Measurements from ENCODE around the gene C1orf21. TPM values are rescaled to one million over a fixed set of nuclear protein-coding genes. Genes with fewer than 3 reads are reported as not detected.

C1orf21 gene
- total RNA-seq, 1 donor from 2014 or later: 45.6 TPM

- DNase-seq: no peak
- intact Hi-C loops (cut with micrococcal nuclease): no loop called here
- no peak for ATAC-seq
Observed at GRCh38 chr1:184429335-184429734, 42.5 kb downstream of the C1orf21 start.

GRCh38 chr1:184433956-184434502 lies 47.2 kb downstream of the C1orf21 start:
- ATAC-seq (no peak), DNase-seq (no peak)
- intact Hi-C loops (cut with micrococcal nuclease): no loop called here

DNA sequence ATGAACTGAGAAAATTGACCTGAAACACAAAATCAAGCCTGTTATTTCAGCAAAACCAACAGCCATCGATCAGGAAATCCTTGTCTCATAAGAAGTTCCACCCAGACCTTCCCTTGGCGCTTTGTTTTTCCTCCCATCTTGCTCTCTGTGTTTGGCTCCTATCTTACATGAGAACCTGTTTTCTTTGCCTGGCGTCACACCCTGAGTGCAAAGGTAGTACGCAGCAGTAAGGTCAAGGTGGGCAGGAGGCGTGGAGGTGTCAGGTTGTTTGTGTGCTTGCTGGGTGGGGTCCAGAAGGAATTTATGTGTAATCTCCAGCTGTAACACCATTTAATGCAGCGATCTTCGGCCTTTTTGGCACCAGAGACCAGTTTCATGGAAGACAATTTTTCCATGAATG lies 50.5 kb downstream of the C1orf21 start:
- ATAC-seq (no peak), DNase-seq (no peak)
- intact Hi-C loops (cut with micrococcal nuclease): no loop called here

DNA sequence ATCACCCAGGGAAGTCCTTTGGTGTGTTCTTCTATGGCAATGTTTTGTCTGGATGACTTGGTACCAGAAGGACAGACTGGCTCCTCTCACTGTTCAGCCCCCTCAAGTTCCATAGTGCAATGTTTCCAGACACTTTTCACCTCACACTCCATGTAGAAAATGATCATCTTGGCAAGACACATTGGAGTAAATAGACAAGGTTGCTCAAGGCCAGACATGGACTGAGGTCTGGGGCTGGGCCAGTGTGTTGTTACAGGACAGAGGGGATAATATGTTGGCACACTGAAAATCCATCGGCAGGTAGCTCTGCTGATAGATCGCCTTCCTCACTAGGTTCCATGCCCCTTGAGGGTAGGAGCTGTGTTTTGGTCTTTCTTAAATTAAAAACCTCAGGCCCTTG lies 51.5 kb downstream of the C1orf21 start:
- peak; percentile 53 for ATAC-seq

GRCh38 chr1:184442260-184442659 lies 55.4 kb downstream of the C1orf21 start:
- intact Hi-C loops (cut with micrococcal nuclease): no loop called here
- no peak for DNase-seq
- ATAC-seq: no peak

More for the DNA sequence above, 51.5 kb downstream of the C1orf21 start:
- no peak for DNase-seq
- intact Hi-C loops (cut with micrococcal nuclease): no loop called here

DNA sequence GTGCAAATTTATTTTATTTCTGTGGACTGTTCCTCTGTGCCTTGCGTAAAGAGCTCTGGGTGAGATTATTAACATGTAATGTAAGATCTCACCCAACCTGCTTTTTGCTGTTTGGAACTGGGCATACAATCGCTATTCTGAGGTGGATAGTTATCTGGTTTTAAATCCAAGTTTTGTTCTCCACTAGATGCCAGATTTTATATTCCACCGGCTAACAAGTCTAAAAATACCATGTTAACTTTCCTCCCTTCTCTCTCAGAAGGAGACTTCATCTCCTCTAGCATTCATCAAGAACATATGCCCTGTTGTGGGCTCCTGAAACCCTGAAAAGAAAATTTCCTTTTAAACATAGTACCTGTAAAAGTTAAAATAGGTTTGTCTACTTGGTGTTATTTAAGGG lies 56.4 kb downstream of the C1orf21 start:
- no peak for DNase-seq
- ATAC-seq: no peak
- intact Hi-C loops (cut with micrococcal nuclease): no loop called here

- DNase-seq: no peak
- intact Hi-C loops (cut with micrococcal nuclease): no loop called here
- peak; percentile 42 for ATAC-seq
Observed at GRCh38 chr1:184443624-184444023, 56.8 kb downstream of the C1orf21 start.

GRCh38 chr1:184445997-184446396 lies 59.2 kb downstream of the C1orf21 start:
- ATAC-seq (no peak), DNase-seq (no peak)
- intact Hi-C loops (cut with micrococcal nuclease): no loop called here

DNA sequence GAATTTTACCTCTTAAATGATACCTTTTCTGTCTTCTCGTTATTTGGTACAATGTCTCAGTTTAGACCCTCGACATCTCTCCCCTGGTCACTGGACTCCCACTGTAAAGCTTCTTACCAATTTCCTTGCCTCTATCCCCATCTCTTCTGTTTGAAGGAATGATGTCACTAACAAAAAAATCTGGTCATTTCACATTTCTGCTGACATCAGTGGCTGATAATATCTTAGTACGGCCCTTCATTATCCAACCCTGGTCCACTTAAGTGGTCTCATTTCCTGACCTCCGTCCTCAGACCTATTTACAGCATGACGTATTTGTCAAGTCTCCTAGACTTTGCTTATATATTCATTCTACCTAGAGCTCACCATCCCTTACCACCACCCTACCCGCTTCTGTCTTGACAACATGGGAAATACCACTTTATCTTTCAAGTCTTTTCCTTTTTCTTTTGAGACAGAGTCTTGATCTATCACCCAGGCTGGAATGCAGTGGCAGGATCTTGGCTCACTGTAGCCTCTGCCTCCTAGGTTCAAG lies 60.9 kb downstream of the C1orf21 start:
- intact Hi-C loops (cut with micrococcal nuclease): no loop called here
- ATAC-seq (no peak), DNase-seq (no peak)

DNA sequence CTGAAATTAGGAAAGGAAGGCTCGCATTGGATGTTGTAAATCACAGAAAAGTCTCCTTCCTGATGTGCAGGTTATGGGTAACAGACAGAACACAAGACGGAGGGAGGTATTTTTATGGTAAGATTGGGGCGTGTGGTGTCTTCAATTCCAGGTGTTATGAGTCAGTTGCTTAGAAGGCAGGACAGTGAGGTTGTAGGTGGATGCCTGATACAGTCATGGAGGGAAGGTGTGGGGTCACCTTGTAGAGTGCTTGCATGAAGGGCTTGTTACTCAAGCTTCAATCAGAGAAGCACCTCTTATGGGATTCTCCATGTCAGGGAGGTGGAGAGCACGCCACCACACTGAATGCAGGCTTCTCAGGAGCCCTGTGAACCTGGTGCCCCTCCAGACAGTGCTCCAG lies 63.1 kb downstream of the C1orf21 start:
- no peak for ATAC-seq
- DNase-seq: no peak
- intact Hi-C loops (cut with micrococcal nuclease): no loop called here

GRCh38 chr1:184455786-184456185 lies 69.0 kb downstream of the C1orf21 start:
- intact Hi-C loops (cut with micrococcal nuclease): no loop called here
- no peak for DNase-seq
- ATAC-seq: no peak

GRCh38 chr1:184456189-184456588 lies 69.4 kb downstream of the C1orf21 start:
- intact Hi-C loops (cut with micrococcal nuclease): no loop called here
- DNase-seq (no peak), ATAC-seq (no peak)

DNA sequence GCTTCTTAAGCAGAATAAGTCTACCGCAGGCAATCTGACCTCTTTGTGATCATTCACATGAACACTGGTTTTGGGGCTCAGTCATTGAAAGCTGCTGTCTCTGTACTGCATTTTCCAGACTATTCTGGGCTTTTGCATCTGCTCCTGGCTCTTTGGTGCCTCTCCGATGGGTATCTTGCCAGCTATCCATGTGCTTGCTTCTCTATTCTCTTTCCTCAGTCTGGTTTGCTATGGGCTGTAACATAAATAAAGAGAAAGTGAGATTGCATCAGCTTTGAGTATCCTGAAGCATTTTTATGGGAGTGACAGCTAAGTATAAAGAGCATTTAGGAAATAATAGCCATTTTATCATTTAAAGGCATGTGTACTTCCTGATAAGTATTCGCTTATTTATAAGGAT lies 70.7 kb downstream of the C1orf21 start:
- ATAC-seq (no peak), DNase-seq (no peak)
- intact Hi-C loops (cut with micrococcal nuclease): no loop called here

DNA sequence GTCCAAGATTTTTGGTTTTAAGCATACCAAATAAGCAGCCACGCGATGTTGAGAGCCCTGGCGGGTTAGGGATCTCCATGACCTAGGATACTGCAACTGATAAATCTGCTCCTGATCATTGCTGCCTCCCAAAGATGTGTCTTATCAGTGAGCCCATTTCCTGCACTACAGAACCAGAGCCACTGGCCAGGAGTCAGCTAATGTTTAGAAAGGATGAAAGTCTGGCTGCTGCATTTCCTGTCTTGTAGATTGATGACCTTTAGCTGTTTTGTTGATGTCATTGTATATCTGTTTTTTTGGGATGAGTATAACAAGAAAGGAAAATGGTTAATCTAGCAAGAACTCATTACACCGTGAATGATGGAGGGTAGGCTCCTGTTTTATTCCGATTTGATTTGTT lies 74.5 kb downstream of the C1orf21 start:
- DNase-seq: no peak
- intact Hi-C loops (cut with micrococcal nuclease): no loop called here
- no peak for ATAC-seq

DNA sequence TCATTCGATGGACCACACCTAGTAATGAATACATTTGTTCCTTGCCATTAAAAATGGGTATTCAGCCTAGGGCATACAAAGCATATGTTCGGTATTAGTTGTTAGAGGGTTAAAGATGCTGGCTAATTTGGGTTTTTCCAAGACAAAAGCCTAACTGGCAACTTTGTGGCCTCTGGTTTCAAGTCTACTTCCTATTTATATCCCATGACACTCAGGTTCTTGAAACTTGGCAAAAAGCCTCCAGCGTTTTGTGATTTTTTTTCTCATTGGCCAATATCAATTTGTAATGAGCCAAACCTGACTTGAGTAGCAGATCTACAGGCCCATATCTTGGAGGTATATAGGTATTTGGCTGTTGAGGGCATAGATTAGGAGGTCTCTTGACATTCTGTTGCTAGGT lies 75.3 kb downstream of the C1orf21 start:
- ATAC-seq (peak; percentile 9), DNase-seq (no peak)
- intact Hi-C loops (cut with micrococcal nuclease): no loop called here

DNA sequence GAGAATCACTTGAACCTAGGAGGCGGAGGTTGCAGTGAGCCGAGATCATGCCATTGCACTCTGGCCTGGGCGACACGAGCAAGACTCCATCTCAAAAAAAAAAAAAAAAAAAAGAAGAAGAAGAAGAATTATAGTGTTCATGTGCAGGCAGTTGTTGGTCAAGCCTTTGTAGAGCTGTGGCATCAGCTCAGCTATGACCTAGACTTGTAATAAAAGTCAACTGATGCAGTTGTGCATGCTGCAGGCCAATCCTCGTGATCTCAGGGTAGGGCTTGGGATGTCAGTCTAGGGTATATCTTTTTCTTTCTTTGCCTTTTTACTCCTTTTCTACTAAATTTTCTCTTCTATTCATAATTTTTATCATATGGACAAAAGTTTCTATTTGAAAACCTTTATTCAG lies 76.2 kb downstream of the C1orf21 start:
- ATAC-seq: no peak
- intact Hi-C loops (cut with micrococcal nuclease): no loop called here
- DNase-seq: no peak

DNA sequence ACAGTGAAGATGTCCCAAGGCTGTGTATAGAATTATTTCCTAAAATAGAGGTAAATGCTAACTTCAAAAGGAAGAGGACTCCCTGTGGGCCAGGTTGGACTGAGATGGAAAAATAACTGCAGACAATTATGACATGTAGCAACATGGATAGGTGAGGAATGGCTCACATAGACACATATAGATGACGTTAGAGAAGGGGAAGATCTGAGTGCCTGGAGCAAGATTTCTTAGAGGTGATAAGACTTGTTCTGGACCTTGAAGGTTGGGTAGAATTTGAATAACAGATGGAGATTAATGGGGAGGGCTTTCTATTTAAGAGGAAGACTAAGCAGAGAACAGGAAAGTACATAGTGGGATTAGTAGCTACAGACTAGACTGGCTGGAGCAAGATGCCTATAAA lies 76.9 kb downstream of the C1orf21 start:
- no peak for DNase-seq
- intact Hi-C loops (cut with micrococcal nuclease): no loop called here
- ATAC-seq: no peak

DNA sequence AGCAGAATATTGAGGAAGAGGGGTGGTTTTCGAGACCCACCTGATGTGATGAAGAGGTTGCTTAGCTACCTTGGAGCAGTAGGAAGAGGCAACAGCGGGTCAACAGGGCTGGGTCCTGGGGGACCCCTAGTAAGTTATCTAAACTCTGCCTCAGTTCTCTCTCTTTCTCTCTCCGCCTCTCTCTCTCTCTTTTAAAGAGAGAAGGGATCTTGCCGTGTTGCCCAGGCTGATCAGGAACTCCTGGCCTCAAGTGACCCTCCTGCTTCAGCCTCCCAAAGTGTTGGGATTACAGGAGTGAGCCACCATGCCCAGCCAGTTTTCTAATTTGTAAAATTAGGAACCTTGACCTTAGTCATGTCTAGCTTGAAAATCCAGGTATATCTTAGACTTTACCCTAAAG lies 77.9 kb downstream of the C1orf21 start:
- intact Hi-C loops (cut with micrococcal nuclease): no loop called here
- DNase-seq (no peak), ATAC-seq (no peak)

DNA sequence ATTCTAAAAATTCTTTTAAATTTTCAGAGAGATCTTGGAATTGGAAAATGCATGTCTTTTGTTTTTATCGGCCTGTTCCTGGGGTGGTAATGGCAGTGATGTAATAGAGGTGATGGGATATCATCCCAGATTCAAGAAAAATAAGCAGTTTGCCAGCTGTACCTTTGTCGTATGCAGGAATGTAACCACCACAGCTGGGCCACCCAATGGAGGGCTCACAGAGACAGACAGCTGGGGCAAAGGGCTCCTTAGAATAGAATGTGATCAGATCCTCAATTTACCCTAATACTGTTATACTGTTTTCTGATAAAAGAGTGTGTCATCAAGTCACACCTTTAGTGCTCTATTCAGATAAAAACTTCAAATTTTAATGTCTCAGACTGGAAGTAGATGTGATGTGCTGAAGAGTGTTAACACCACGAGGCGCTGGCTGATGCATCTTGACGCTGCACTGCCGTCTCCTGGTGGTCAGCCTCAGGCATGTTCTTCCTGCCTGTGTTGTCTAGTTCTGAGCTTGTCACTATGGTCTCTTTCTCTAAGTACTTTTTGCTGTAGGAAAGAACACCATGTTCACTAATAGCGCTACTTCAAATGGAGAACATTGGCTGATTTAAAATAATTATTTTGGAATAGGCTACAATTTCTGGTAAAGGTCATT lies 78.8 kb downstream of the C1orf21 start:
- intact Hi-C loops (cut with micrococcal nuclease): no loop called here
- DNase-seq: peak; percentile 62
- ATAC-seq: peak; percentile 71

DNA sequence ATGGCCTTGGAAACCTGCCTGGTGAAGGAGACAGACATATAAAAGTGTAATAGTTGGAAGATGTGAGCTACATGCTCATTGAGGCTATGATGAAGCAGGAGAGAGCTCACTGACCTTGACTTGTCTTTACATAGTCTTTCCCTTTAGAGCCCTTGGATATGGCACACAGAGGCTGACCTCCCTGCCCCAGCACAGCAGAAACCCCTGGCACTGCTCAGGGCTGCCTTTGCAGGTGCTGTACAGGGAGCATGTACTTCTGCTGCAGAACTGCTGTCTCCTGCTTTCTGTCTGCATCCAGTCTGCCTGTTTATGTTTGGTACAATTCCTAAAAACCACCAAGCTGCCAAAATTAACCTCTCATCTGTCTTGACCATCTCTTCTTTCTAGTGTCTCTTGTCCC lies 80.5 kb downstream of the C1orf21 start:
- no peak for DNase-seq
- peak; percentile 59 for ATAC-seq
- intact Hi-C loops (cut with micrococcal nuclease): no loop called here

- intact Hi-C loops (cut with micrococcal nuclease): no loop called here
- no peak for DNase-seq
- ATAC-seq: no peak
Observed at GRCh38 chr1:184469396-184469795, 82.6 kb downstream of the C1orf21 start.

Data from left ventricle myocardium superior (tissue), 1 donor.